Erythroblast (primary cell): Measurements from ENCODE around the gene STYXL1.
"Not testable (repeated sequence)": the region's sequence is repeated elsewhere in the genome, so short reads cannot be mapped to it uniquely, and the experiment has no call there.

Experiments
- DNase-seq, 2 experiments: peaks; one replicate each; lab custom pipeline; 2025; lab: John Stamatoyannopoulos, UW
- GATA1 ChIP-seq: IDR thresholded peaks from 2 replicates; pipeline ENCODE4 v1.6.1; 2011; ENCODE audit warnings: low read depth, mild to moderate bottlenecking, control low read depth, low read length, moderate library complexity
- POLR2A ChIP-seq: IDR thresholded peaks from 2 replicates; pipeline ENCODE4 v1.6.1; 2011; ENCODE audit warnings: mild to moderate bottlenecking, low read length

The STYXL1 gene

DNA sequence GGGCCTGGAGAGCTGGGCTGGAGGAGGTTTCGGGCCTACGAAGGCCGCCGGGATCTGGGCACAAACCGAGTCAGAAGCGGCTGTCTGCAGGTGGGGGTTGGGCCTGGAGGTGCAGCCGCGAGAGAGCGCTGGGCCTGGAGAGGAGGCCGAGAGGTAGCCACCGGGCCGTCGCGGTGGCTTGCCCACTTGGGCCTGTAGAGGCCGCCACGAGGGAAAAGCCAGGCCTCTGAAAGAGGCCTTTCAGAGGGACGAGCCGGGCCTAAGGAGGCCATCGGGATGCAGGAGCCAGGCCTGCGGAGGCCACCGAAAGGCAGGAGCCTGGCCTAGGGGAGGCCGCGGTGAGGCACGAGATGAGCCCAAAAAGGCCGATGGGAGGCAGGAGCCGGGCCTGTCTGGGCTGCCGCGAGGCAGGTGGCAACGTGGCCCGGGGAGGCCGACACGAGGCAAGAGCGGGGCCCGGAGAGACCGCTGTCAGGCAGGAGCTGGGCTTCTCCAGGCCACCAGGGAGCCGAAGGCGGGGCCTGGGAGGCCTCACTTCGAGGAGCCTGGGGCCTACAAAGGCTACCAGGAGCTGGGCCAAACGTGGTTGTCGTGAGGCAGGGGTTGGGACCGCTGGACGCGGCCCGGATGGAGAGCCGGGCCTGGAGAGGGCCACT lies 25.7 kb upstream of the STYXL1 start:
- TF ChIP-seq POLR2A (no peak), GATA1 (no peak)
- DNase-seq = no peak

DNA sequence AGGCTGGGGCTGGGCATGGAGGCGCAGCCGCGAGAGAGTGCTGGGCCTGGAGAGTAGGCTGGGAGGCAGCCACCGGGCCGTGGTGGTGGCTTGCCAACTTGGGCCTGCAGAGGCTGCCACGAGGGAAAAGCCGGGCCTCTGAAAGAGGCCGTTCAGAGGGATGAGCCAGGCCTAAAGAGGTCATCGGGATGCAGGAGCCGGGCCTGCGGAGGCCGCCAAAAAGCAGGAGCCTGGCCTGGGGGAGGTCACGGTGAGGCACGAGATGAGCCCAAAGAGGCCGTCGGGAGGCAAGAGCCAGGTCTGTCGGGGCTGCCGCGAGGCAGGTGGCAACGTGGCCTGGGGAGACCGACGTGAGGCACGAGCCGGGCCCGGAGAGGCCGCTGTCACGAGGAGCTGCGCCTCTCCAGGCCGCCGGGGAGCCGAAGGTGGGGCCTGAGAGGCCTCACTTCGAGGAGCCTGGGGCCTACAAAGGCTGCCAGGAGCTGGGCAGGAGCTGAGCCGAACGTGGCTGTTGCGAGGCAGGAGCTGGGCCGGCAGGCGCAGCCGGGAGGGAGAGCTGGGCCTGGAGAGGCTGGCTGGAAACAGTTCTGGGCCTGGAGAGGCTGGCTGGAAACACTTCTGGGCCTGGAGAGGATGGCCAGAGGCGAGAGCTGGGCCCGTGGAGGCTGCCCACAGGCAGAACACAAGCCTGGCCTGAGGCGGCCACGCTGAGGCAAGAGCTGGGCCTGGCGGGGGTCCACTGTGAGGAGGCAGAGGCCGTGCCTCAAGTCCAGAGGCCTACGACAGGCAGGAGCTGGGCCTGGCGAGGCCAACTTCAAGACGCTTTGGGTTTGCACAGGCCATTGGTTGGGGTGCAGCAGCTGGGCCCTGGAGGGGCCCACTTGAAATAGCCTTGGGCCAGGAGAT lies 24.7 kb upstream of the STYXL1 start:
- no peak for DNase-seq
- TF ChIP-seq POLR2A = no peak
- no peak for TF ChIP-seq GATA1

DNA sequence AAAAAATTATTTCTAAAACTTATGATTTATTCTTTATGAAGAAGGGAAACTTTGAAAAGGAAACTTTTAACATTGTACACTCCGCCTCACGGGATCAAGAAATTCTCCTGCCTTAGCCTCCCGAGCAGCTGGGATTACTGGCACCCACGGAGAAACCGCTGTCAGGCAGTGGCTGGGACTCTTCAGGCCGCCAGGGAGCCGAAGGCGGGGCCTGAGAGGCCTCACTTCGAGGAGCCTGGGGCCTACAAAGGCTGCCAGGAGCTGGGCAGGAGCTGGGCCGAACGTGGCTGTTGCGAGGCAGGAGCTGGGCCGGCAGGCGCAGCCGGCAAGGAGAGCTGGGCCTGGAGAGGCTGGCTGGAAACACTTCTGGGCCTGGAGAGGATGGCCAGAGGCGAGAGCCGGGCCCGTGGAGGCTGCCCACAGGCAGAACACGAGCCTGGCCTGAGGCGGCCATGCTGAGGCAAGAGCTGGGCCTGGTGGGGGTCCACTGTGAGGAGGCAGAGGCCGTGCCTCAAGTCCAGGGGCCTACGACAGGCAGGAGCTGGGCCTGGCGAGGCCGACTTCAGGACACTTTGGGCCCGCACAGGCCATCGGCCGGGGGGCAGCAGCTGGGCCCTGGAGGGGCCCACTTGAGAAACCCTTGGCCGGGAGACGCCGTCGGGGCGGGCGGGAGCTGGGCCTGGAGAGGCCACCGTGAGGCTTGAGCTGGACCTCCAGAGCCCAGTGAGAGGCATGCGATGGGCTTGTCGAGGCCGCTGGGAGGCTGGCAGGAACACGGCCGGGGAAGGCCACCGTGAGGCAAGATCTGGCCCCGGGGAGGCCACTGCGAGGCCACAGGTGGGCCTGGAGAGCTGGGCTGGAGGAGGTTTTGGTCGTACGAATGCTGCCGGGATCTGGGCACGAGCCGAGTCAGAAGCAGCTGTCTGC lies 23.8 kb upstream of the STYXL1 start:
- no peak for DNase-seq
- no peak for TF ChIP-seq GATA1
- TF ChIP-seq POLR2A = no peak

DNA sequence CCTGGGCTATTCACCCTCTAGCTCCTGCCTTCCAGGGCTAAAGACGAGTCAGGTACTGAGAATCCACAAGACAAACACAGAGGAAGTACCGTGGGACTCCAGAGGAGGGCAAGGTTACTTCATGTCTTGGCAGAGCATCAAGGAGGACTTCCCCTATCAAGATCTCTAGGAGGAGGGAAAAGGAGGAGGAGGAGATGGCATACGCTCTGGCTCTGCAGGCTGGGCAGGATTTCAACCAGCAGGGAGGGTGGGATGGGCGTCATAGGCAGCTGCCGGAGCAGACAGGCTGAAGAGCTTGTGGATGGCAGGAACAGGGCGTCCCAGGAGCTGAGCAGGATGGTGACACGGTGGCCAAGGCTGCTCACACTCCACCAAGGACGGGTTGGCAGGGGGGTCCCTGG lies 21.4 kb upstream of the STYXL1 start:
- peak; percentile 14 to 16 for DNase-seq
- TF ChIP-seq POLR2A (no peak), GATA1 (no peak)

DNA sequence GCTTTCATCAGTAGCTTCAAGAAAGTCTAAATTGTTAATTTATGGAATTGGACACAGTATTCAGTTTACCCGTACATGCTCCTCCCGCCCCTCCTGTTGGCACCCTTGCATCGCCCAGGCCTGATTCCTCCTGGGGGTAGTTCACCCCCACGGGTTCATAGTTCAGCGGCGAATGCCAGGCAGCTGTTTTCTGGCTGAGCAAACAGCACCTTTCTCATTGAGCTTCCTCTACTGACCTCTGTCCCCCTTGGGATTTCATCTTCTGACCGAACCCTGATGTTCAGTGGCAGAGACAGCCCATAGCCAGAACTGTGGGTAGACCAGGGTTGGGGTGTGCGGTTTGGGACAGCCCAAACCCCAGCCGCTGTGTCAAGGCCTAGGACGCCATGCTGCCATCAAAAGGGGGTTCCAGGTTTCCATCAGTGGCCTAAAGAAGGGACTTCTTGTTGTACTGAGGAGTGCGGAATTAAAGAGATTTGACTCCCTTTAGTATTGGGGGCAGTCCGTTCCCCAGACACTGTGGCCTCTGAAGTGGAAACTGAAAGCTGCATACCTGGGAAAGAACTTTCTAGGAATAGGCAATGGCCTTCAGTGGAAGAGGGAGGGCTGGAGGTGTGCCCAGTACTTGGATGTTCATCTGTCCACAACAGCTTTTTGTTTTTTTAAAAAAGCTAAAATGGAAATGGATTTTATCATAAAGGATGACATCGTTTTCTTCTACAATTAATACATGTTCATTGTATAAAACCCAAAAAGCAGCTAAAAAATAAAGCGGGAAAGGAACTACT lies 19.1 kb upstream of the STYXL1 start:
- no peak for DNase-seq
- TF ChIP-seq GATA1 (no peak), POLR2A (no peak)

DNA sequence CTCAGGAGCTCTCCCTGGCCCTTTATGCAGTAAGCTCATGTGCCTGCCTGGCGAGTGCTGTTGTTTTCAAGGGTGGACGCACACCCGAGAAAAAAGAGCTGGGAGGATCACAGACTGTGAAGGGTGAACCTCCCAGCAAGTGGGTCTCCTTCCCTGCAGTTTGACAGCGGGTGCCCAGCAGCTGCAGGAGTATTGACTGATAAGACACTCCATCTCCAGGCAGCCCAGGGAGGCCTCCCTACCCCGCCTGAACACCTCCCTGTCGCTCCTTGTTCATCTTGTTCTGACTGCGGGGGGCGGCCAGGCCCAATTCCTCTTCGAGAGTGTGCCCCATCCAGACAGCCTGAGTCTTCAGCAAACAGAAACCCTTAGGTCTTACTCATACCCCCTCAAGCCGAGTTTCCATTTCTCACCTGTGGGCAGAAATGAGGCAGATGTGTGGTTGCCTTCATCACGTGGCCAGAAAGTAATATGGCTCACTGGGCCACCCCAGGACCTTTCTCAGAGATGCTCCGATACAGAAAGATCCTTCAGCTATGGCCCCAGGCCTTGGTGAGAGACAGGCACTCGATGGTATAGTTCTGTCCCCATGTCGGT lies 17.3 kb upstream of the STYXL1 start:
- DNase-seq = no peak
- TF ChIP-seq GATA1 = no peak
- no peak for TF ChIP-seq POLR2A

DNA sequence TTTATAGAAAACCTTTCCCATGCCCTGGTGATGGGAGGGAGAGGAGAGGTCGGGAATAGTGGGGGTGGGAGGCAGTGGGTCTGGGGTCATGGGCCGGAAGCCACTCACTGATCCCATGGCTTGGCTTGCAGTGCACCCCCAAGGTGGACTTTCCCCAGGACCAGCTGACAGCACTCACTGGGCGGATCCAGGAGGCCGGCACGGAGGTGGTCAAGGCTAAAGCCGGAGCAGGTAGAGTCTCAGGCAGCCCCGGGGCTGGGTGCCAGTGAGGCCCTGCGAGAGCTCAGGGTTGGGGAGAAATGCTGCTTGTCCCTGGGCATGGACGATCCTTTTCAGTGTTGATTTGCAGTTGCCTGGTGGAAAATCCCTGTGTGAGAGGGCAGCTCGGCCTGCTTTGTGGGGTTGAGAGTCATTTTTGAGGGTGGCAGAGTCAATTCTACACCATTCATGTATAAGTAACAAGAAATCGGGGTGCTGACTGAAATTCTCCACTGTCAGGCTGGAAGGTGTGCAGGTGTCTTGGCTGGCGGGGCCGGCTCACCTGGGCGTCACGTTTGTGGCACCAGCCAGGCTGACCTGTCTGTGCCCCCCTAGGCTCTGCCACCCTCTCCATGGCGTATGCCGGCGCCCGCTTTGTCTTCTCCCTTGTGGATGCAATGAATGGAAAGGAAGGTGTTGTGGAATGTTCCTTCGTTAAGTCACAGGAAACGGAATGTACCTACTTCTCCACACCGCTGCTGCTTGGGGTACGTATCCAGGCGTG lies 16.6 kb upstream of the STYXL1 start:
- no peak for DNase-seq
- TF ChIP-seq POLR2A (no peak), GATA1 (no peak)

DNA sequence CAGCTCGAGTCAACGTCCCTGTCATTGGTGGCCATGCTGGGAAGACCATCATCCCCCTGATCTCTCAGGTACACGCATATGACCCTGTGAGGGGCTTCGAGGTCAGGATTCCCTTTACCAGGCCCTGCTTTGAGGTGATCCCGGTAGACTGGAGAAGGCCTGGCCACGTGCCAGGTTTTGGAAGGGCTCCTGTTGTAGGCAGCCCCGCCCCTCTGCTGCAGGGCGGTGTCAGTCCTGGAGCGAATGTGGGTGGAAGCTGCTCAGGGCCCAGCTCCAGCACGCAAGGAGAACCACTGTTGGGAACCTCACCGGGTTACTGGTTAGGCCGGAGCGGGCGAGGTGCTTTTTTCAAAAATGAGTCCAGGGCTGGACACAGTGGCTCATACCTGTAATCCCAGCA lies 15.7 kb upstream of the STYXL1 start:
- DNase-seq = peak; percentile 34 to 45
- no peak for TF ChIP-seq GATA1
- no peak for TF ChIP-seq POLR2A

DNA sequence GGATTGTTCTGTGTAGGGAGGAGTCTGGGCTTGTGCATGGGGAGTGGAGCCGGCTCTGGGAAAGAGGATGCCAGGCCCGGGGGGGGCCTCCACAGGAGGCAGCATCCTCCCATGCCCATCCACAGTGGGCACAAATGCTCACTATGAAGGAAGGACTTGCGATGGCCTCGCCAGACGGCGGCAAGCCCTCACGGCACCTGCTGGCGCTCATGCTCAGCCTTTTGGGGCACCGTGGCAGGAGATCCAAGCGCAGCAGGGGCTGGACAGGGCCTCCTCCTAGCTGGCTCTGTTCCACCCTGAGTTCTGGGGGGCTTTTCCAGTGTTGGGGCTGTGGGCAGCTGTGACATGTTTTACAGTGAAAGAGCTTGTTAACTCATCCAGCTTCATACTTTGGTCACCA lies 15.3 kb upstream of the STYXL1 start:
- TF ChIP-seq GATA1 = no peak
- no peak for TF ChIP-seq POLR2A
- no peak for DNase-seq

DNA sequence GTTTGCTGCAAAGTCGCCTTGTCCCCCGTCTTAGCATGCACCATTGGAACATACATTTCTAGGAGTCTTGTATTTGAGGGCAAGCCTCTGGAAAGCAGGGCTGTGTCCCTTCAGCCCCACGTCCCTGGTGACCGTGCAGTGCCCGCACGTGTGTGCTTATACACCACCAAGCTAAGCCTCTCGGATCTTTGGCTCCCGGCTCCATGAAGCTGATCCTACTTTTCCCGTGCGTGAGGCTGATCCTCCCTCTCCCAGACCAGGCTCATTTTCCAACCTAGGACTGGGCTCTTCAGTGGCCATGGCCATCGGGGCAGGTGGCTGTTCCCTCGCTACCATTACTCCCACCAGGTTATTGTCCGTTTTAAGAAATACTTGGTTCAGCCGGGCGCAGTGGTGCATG lies 14.5 kb upstream of the STYXL1 start:
- TF ChIP-seq GATA1 (no peak), POLR2A (no peak)
- DNase-seq = no peak

DNA sequence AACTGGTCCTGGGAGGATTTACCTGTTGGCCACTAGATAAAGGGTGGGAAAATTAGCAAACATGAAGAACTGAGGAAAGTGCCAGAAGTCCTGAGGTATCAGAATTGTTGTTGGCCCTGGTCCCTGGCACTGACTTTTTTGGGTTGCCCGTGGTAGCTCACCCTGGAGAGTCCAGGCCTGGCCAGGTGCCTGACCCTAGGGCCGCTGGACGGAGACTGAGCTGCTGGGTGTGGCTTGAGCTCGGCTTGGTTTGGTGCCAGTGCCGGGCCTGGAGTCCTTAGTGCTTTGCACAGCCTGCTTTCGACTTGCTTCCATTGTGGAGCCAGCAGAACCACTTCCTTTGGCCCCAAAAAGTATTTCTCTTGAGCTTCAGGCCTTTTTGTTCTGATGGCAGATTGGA lies 13.0 kb upstream of the STYXL1 start:
- DNase-seq = no peak
- TF ChIP-seq GATA1 (no peak), POLR2A (no peak)

DNA sequence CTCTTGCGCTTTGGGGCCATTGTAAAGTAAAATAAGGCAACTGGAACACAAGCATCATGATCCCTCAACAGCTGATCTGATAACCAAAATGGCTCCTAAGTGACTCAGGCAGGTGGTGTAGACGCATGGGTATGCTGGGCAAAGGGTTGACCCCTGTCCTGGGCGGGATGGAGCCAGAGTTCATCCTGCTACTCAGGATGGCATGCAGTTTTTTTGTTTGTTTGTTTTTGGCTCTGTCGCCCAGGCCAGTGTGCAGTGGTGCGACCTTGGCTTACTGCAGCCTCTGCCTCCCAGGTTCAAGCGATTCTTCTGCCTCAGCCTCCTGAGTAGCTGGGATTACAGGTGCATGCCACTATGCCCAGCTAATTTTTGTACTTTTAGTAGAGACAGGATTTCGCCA lies 10.9 kb upstream of the STYXL1 start:
- not testable (repeated sequence) for DNase-seq
